ENCODE results near the gene TBXAS1.
"Not testable (repeated sequence)": the region's sequence is repeated elsewhere in the genome, so short reads cannot be mapped to it uniquely, and the experiment has no call there.

TBXAS1 gene

DNA sequence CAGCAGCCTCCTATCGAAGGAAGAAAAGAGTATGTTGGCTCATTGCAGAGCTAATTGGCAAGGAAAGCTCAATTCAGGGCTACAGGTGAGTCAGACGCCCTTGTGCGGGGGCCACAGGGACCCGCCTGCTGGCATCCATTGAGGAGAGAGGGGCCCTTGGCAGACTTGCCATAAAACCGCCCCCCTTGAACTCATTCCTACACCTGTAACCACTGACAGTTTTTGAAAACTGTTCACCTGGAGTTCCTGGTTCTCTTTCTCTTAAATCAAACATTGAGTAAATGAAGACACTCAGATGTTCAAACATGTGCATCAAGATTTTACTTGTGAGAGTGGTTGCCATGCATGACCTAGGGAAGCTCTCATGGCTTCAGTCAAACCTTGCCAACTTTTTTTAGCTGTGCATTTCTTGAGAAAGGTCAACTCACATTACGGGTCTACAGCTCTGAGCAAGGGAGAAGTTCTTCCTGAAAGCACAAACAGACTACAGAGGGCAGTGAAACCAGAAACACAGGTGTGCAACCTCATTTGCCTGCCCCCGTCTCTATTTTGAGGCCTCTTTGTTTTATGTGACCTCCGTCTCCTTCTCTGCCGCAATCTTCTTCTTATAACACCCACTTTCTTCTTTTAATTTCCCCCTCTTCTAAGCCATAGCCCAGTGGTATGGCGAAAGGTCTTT lies 87.8 kb downstream of the TBXAS1 start:
- no peak for DNase-seq

DNA sequence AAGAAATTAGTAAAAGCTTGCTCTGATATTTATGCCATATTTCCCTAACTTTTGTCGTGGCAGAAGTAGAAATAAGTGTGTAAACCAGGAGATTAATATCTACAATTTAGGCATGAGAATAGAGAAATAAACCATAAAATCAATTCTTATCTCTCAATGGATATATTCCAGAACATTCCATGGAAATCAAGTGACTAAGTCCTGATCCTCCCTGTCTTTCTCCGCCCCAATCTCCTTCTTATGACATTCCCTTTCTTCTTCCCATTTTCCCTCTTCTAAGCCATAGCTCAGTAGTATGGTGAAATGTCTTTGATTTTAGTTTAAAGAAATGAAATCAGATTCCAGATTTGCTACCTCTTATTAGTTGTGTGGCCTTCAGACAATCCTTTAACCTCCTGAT lies 88.8 kb downstream of the TBXAS1 start:
- no peak for DNase-seq

DNA sequence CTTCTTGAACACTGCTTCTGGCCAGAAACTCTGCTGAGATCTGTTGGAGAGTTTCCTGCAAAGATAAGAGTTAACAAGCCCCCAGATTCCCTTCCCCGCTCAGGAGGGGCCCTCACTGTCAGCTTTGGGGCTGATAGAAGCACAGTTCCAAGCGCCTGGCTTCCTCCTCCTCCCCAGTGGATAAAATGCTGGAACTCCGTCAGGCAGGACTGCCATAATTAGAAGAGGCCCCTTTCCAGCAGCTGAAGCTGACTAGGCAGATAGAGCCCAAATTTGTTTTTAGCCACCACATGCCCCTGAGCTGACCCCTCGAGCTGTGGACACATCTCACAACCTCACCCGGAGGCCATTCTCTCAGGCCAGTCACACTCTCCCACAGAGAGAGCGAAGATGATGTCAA lies 89.4 kb downstream of the TBXAS1 start:
- DNase-seq = no peak

DNA sequence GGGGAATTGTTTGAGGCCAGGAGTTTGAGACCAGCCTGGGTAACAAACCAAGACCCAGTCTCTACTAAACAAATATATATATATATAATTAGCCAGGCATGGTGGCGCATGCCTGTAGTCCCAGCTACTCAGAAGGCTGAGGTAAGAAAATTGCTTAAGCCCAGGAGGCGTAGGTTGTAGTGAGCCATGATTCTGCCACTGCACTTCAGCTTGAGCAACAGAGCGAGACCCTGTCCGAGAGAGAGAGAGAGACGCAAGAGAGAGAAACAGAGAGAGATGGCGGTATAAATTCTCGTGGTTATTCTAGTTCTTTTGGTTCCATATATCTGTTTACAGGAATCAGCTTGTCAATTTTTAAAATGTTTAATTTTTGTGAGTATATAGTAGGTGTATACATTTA lies 94.0 kb downstream of the TBXAS1 start:
- DNase-seq = no peak

DNA sequence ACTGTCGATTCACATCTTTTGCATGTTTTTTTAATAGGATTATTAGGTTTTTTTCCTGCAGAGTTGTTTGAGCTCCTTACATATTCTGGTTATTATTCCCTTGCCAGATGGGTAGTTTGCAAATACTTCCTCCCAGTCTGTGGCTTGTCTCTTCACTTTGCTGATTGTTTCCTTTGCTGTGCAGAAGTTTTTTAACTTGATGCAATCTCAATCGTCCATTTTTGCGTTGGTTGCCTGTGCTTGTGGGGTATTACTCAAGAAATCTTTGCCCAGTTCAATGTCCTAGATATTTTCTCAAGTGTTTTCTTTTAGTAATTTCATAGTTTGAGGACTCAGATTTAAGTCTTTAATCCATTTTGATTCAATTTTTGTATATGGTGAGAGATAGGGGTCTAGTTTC lies 95.4 kb downstream of the TBXAS1 start:
- no peak for DNase-seq

DNA sequence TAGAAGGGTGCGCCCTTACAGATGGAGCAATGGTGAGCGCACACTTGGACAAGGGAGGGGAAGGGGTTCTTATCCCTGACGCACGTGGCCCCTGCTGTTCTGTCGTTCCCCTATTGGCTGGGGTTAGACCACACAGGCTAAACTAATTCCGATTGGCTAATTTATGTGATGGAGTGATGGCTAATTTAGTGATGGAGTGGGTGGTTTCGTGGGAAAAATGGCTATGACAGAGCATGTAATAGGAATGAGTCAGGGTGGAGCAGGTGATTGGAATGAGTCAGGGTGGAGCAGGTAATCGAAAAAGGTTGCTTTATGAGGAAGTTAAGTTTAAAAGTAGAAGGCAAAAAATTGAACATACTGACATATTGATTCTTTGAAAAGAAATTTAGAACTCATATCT lies 100.2 kb downstream of the TBXAS1 start:
- not testable (repeated sequence) for DNase-seq

DNA sequence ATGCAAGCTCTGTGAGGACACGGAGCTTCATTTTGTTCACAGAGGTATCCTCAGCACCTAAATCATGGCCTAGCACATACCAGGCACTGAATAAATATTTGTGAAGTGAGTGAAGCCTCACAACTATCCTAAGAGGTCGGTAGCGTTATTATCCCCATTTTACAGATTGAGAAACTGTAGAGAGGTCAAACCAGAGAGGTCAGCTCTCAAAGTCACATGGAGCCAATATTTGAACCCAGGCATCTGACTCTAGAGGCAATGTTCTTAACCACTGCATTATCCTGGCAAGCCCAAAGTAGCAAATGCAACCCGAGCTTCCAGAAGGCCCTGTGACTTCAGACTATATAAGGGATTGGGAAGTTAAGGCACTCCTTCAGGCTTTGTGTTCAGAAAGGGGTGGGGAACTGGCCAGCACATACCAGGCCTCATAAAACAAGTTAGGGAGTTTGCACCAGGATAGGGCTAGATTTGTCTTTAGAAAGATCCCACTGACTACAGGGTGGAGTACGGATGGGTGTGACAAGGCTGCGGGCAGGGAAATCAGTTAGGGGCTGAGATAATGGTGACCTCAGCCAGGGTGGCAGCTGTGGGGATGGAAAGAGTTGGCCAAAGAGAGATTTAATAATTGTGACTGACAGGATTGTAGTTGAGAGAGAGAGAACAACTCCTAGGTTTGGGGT lies 101.4 kb downstream of the TBXAS1 start:
- no peak for DNase-seq

DNA sequence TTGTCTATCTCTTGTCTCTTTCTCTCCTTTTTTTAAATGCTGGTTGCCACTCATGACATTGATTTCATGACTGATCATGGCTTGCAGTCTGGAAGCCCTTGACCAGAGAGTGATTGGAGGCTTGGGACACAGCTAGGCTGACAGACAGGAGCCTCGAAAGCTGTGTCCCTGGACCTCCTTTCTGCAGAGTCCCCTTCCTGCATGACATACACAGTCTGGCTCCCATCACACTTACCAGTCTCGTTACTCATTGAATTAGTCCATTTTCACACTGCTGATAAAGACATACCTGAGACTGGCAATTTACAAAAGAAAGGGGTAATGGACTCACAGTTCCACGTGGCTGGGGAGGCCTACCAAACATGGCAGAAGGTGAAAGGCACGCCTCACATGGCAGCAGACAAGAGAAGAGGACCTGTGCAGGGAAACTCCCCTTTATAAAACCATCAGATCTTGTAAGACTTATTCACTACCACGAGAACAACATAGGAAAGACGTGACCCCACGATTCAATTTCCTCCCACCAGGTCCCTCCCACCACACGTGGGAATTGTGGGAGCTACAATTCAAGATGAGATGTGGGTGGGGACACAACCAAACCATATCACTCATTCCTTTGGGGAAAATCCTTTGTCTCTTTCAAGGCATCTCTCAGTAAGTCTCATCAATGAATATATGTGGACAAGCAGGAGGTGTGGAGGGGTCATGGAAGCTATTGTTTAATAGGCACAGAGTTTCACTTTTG lies 102.3 kb downstream of the TBXAS1 start:
- DNase-seq = no peak

DNA sequence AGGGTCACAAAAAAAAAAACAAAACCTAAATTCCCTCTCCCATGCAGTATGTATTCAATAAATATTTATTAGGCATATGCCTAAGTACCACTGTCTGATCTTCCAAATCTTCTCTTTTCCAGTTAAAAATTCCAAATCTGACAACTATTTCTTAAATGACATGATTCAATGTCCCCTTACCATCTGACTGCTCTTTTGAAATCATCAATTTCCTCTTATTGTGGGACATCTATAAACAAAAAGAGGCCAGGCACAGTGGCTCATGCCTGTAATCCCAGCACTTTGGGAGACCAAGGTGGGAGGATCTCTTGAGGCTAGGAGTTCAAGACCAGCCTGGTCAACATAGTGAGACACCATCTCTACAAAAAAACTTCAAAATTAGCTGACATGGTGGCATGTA lies 103.5 kb downstream of the TBXAS1 start:
- DNase-seq = no peak

DNA sequence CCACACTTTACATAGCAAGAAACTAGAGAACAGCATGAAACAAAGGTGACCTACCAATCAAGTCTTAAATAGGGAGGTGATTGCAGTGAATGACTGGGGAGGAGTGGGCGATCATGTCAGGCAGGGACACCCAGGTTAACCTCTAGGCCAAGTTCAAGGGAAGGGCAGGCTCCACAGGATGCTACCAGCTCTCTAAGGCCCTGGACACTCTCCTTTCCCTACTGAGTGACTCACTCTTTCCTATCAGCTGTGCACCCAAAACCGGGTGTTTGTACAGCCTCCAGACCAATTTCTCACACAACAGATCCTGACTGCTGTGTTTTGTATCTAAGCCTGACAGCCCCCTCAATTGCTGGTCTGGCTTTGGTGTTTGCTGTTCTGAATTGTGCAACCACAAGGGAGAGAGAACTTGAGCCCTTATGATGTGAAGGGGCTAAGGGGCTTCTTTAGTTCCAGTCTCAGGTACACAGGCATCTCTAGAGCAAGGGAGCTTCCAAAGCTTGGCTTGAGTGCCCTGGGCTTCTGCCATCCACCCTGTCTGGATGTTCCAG lies 107.8 kb downstream of the TBXAS1 start:
- no peak for DNase-seq

DNA sequence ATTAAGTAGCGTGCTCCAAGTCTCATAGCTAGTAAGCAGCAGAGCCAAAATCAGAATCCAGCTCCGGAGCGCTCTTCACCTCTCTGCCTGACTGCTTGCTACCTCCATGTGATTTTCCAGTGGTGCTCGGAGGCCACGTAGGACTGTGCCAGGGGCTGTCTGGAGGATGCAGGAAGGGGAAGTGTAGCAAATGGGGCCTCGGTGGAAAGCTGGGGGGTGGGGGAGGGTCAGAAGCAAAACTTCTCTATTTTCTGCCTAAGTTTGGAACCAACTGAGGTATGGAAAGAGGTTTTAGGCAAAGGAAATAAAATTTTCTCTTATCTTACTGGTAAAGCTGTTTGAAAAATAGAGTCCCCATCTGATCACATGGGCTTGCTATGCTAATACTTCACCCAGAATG lies 108.7 kb downstream of the TBXAS1 start:
- DNase-seq = no peak

DNA sequence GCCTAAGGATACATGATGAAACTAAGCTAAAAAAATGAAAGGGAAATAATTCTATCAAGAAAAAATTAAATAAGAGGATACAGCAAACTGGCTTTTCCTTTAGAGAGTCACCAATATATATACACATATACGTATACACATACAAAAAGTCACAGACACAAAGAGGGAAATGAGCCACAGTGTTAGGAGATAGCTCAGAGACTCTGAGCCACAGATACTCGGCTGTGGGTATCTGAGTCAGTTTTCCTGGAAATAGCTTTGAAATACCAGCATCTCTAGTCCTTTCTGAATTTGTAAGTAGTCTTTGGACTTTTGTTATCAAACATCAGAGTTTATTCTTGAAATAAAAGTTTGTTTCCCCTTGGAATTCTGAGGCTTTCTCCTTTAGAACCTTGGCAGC lies 111.8 kb downstream of the TBXAS1 start:
- no peak for DNase-seq

DNA sequence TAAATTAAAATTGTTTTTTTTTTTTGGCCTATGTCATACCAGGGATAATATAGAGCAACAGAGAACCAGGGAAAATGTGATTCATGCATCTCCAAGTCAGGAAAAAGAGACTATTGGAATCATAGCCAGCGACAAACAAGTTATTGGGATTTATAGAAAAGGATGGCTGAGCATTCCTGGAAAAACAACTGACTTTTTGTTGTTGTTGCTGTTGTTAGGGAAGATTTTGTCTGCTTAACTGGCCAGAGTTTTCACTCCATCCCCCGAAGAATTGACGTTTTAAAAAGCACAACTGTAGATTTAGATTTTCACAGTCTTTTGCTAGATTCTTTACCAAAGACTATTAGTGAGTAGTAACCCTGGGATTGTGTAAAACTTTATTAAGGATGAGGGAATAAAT lies 112.4 kb downstream of the TBXAS1 start:
- DNase-seq = no peak

DNA sequence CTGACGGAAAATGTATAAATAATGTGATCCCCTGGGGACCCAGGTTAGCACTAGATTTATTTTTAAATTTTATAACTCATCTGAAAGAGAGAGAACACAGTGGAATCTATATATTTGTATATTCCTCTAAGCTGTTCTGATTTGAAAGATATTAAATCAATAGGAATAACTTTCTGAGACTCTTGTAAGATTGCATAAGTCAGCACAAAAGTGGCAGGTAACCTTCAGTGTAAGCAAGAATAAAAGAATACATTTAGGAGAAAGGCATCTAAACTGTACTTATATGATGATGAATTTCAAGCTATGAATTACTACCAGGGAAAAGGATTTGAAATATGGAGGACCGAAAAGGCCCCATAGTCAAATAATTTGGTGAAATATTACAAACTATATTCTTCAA lies 112.8 kb downstream of the TBXAS1 start:
- no peak for DNase-seq

DNA sequence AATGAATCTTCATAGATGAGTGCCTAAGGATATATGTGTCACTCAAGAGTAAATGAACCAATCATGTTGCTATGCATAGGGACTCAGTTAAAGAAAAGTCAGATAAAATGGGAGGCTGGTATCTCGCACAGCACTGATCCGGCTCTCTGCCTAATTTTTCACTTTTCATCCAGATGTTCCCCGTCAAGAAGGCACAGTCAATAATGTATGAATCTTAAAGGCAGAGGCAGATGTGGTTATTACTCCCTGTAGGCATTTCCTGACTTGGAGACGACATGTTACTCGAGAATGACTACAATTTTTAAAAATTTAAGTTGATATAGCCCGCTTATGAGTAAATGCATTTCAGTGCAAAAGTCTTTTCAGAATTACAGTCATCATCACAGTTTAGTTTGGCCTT lies 113.6 kb downstream of the TBXAS1 start:
- DNase-seq = no peak

DNA sequence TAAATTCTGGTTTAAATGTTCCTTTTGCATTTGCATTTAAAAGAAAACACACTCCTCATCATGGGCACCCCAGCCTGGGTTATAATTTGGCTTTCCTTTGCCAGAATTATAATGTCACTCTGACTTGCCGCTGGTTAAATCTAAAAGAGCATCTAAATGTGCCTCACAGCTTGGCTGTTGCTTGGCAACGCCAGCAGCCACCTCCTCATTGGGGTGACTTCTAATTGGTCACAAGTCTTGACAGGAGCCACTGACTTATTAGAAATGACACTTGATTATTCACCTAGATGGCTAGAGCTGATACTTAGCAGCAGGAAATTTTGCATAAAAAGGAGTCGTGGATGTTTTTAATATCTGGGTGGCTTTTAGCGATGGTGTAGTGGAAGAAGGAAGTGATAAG lies 114.3 kb downstream of the TBXAS1 start:
- DNase-seq = no peak

DNA sequence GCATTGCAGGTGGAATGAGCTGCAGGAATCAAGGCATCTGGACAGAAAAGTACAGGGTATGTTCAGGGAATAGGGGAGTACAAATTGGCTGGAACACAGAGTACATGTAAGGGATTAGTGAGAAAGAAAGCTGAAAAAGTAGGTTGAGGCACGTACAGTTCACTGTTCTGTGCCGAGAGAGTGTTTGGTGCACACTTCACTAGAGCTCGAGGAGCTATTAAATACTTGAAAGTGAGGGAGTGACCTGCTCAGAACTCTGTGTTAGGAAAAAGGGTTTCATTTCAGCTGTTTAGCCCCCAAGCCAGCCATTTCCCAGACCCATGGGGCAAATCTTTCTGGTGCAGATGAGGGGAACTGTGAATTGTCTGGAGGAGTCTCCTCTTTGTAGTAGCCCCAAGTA lies 115.2 kb downstream of the TBXAS1 start:
- DNase-seq = no peak

DNA sequence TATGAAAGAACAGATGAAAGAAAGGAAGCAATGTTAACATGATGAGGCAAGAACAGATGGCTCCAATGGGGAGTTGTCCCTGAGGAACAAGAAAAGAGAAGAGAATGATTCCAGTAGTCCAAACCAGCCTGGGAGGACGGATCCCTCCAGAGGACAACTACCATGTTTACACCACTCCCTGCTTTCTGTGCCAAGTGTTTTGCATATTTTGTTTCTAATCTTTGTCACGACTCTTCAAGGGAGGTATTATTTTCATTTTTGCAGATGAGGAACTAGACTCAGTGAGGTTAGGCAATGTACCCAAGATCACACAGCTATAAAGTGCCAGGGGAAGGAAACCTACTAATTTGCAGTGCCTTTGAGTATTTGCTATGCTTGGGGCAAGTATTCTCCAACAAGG lies 117.5 kb downstream of the TBXAS1 start:
- no peak for DNase-seq

DNA sequence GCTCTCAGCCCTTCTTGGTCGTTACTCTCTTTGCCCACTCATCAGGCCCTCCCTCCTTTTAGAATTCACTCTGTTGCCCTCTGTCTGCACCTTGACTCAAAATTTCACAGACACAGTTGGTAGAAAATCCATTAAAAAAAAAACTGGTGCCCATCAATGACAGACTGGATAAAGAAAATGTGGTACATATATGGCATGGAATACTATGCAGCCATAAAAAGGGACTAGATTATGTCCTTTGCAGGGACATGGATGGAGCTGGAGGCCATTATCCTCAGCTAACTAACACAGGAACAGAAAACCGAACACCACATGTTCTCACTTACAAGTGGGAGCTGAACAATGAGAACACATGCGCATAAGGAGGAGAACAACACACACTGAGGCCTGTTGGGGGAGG lies 118.0 kb downstream of the TBXAS1 start:
- no peak for DNase-seq

DNA sequence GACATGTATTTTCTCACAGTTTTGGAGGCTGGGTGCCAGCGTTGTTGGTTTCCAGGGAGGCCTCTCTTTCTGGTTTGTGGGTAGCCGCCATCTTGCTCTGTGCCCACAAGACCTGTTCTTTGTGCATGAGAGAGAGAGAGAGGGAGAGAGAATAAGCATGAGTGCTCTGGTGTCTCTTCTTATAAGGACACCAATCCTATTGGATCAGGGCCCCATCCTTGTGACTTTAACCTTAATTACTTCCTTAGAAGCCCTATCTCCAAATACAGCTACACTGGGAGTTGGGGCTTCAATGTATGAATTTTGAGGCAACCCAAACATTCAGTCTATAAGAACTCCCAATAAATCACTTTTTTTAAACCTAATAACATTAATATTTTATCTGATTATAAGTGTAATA lies 119.1 kb downstream of the TBXAS1 start:
- no peak for DNase-seq

DNA sequence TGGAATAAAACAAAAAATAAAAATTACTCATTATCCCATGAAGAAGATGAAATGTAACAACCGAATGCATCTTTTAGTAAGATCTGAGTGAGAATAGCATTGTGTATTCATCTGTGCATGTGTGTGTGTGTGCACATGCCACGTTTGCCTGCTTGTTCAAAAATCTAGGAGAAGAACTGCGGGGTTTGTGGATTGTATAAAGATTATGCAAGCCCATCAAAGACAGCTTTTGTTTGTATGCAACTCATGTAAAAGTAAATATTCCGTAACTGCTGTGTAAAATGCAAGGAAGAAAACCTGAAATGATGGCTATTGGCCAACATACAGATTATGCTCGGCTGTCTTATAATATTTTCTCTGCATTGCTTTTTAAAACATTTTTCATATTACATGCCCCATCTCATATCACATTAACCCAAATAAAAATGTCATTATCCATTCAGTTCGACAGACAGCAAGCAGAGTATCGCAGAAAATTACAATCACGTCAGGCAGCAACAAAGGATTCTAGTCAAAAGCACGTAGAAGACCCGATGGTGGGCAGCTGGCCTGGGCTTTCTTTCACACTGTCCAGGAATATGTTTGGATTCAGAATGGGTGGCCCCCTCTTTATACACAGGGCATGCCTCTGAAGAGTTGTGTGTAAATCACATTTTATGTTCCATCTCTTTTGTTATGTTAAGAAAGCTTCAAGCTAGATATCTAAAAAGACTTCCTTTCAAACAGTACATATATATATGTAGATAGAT lies 119.7 kb downstream of the TBXAS1 start:
- DNase-seq = no peak

DNA sequence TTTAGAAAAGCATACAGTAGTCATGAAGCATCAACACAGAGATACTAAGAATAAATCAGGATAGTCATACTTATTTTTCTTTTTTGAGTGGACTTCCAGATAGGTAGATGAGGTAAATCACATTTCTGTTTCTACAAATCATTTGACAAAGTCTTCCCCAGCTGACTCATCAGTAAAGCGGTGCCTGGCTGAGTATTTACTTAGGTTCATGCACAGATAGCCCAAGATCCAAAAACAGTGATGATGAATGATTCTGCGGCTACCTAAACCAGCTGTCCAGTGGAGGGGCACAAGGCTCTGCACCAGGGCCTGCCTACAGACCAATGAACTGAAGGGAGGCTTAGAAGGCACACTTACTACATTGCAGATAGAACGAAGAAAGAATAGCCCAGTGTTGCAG lies 120.6 kb downstream of the TBXAS1 start:
- no peak for DNase-seq

DNA sequence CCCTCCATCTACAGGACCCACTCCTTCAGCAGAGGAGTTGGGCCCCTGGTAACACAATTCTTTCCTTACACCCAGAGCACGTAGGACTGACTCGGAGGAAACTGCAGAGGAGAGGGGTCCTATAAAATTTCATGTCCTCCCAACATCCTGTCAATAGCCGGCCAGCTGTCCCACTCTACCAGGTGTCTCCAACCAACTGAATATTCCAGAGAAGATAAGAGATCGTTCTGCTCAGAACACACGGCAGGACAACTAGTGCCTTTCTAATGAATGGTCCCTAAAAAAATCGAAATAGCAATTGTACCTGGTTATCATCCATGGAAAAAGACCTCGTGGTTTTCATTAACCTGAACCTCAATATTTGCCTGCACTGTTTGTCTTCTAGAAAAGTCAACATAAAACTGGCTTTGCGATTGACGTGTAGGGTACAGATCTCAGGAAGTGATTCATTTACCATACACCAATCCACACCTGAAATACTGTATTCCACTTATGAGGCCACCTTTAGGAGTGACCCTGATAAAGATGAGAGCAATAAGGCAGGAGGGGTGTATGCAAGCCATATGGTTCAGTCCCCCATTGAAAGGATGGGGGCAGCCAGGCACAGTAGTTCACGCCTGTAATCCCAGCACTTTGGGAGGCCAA lies 121.9 kb downstream of the TBXAS1 start:
- no peak for DNase-seq

Measured in stimulated activated CD4-positive, alpha-beta T cell treated with anti-CD3 and anti-CD28 coated beads, Interleukin-12 subunit alpha, Interleukin-12 subunit beta, amount 100 ng/mL, for 4 hours (primary cell).